Cardiac fibroblast (primary cell): Measurements from ENCODE around the gene OCLN.

Experiments
- DNase-seq, 2 donors: peaks; one replicate each; pipeline versions ENCODE4 v3.0.0 to v3.0.0-alpha.2; 2010; ENCODE audit warnings: low read depth in 2 of 2
- H3K4me3 ChIP-seq, 2 donors: replicated peaks in 1 of 2; 1 replicate in 1 of 2; 2 replicates in 1 of 2; pipeline ENCODE4 v1.5.1; 2011; ENCODE audit warnings: low read depth in 2 of 2, low read length in 2 of 2, mild to moderate bottlenecking in 2 of 2, moderate library complexity in 1 of 2
- CTCF ChIP-seq: IDR thresholded peaks from one replicate; pipeline ENCODE4 v1.5.1; 2011; ENCODE audit warnings: low read depth, mild to moderate bottlenecking, low read length, inconsistent platforms

Gene OCLN

GRCh38 chr5:69516769-69517168, 24.2 kb downstream of the OCLN start:
- DNase-seq = no peak
- no peak for TF ChIP-seq CTCF
- H3K4me3 ChIP-seq = no peak overlapping the region

GRCh38 chr5:69517763-69518212, 25.2 kb downstream of the OCLN start:
- peak; percentile 41 to 80 for DNase-seq
- TF ChIP-seq CTCF = no peak
- H3K4me3 ChIP-seq = no peak overlapping the region

GRCh38 chr5:69519285-69519684, 26.7 kb downstream of the OCLN start:
- TF ChIP-seq CTCF = no peak
- DNase-seq = no peak
- H3K4me3 ChIP-seq = no peak overlapping the region

GRCh38 chr5:69522035-69522434, 29.4 kb downstream of the OCLN start:
- H3K4me3 ChIP-seq = no peak overlapping the region
- no peak for DNase-seq
- no peak for TF ChIP-seq CTCF

GRCh38 chr5:69525490-69525889, 32.9 kb downstream of the OCLN start:
- H3K4me3 ChIP-seq = no peak overlapping the region
- no peak for DNase-seq

GRCh38 chr5:69526660-69527059, 34.1 kb downstream of the OCLN start:
- no peak for TF ChIP-seq CTCF
- no peak overlapping the region for H3K4me3 ChIP-seq
- DNase-seq = no peak

More at GRCh38 chr5:69525490-69525889, 32.9 kb downstream of the OCLN start:
- no peak for TF ChIP-seq CTCF

- no peak for DNase-seq
- TF ChIP-seq CTCF = no peak
- no peak overlapping the region for H3K4me3 ChIP-seq
Observed at GRCh38 chr5:69527128-69527770, 34.7 kb downstream of the OCLN start.
